GM12872 (cell line): ENCODE results near the gene SH3D19.

ENCODE experiments used
- CTCF ChIP-seq: IDR thresholded peaks from 3 replicates; pipeline ENCODE4 v1.5.1; 2011; ENCODE audit warnings: low read depth, mild to moderate bottlenecking, low read length, moderate library complexity; ENCODE audit not compliant: insufficient read depth

The SH3D19 gene

GRCh38 chr4:151150821-151151580 is 174.4 kb downstream of the SH3D19 start:
- TF ChIP-seq CTCF: no peak

- no peak for TF ChIP-seq CTCF
Observed at GRCh38 chr4:151148261-151148660, 177.1 kb downstream of the SH3D19 start.

DNA sequence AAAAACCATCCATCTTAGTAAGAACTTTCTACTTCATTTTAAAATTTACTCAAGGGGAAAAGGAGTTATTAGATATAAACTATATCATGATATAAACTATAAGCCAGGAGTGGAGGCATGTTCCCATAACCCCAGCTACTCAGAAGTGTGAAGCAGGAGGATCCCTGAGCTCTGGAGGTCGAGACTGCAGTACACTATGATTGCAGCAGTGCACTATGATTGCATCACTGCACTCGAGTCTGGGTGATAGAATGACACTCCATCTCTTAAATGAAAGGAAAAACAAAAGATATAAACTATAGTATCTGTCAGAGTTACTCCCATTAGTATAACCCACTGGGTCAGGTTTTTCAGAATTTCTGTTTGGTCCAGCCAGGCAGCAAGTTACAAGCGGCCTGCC is 178.4 kb downstream of the SH3D19 start:
- no peak for TF ChIP-seq CTCF

- TF ChIP-seq CTCF: no peak
Observed at GRCh38 chr4:151144329-151145072, 180.9 kb downstream of the SH3D19 start.

DNA sequence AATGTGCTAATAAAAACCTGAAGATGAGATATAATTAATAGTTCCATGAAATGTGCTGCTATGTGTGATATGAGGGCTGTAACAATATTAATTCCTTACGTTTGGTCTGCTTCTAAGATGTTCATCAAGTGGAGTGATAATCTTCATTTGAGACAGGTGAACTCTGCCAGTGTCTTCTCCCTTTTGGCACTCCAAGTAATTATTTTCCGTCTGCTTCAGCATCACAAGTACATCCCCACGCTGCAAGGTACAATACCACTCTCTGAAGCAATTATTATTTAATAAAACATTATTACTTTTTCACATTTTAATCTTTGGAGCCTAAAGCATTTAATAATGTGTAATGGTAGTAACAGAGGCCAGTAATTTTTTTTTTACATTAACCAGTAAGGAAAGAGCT is 181.6 kb downstream of the SH3D19 start:
- no peak for TF ChIP-seq CTCF

DNA sequence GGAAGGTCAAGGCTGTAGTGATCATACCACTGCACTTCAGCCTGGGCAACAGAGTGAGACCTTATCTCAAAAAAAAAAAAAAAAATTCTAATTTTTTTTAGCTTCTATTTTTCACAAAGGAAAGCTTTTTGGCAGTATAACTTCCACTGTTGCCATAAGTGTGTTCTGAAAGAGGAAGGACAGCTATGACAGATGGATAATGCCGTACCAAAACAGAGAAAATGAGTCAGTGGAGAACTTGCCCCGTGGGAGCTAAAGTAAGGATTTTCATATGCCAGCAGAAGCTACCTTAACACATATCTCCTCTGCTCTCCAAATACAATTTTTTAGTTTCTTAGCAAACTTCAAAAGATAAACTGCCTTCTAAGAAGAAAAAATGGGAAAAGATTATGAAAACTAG is 182.2 kb downstream of the SH3D19 start:
- no peak for TF ChIP-seq CTCF

DNA sequence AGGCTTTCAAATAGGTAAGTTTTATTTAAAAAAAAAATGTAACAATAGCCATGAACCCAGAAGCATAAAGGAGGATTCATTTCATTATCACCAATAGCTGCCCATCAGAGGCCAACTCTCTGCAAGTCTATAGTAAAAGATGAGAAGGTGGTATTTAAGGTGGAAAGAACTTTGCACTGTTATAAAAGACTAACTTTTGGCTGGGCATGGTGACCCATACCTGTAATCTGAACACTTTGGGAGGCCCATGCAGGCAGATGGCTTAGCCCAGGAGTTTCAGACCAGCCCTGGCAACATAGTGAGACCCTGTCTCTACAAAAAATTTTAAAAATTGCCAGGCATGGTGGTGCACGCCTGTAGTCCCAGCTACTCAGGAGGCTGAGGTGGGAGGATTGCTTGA is 182.6 kb downstream of the SH3D19 start:
- TF ChIP-seq CTCF: no peak
